SJCRH30 (cell line): ENCODE data around the gene CD40LG. TPM values are rescaled to one million over a fixed set of nuclear protein-coding genes. Genes with fewer than 3 reads are reported as not detected.

Experiments used
- total RNA-seq: library from RNA; depleted of rRNA; stranded (reverse); fragments of >200 nt; shearing (Covaris generic); gene quantifications from 2 replicates; pipeline ENCODE4 v1.2.3, GENCODE V29; 2014; rRNA removed

The CD40LG gene
- total RNA-seq, 1 experiment from 2014 or later: not detected

Other genes starting within 250 kb of the CD40LG start
- not detected in 2 replicates for gene BRS3, start 160.2 kb upstream of the CD40LG start, total RNA-seq
- gene HTATSF1, start 150.6 kb upstream of the CD40LG start, total RNA-seq: 81.6 and 88.0 TPM in 2 replicates
- not detected in 2 replicates for gene VGLL1, start 115.9 kb upstream of the CD40LG start, total RNA-seq
- gene ARHGEF6, start 132.8 kb downstream of the CD40LG start, total RNA-seq: 10.8 TPM in 2 replicates
- gene RBMX, start 232.6 kb downstream of the CD40LG start, total RNA-seq: 439 and 490 TPM in 2 replicates